Ovary (tissue), 9 donors: Measurements from ENCODE around the gene ADGRG3. TPM values are rescaled to one million over a fixed set of nuclear protein-coding genes. Genes with fewer than 3 reads are reported as not detected.

Experiments
- DNase-seq, 5 donors: peaks; one replicate each; pipeline ENCODE4 v3.0.0-alpha.2; 2019 to 2020
- H3K27ac ChIP-seq, 2 donors: fragments of 200-600 bp; one replicate each; pipeline versions ENCODE4 v1.5.1 to v1.8.0; 2019 to 2022
- H3K27me3 ChIP-seq: fragments of 200-600 bp; one replicate; pipeline ENCODE4 v1.8.0; 2022
- H3K36me3 ChIP-seq: fragments of 200-600 bp; sonication (generic); one replicate; pipeline ENCODE4 v1.5.1; 2019
- H3K4me1 ChIP-seq: one replicate; pipeline ENCODE4 v1.8.1; 2013; ENCODE audit warnings: mild to moderate bottlenecking, moderate library complexity; ENCODE audit not compliant: insufficient read depth
- H3K4me3 ChIP-seq: fragments of 200-600 bp; sonication (generic); one replicate; pipeline ENCODE4 v1.5.1; 2017
- H3K9me3 ChIP-seq, 2 donors: fragments of 200-600 bp in 1 of 2; sonication (generic) in 1 of 2; one replicate each; pipeline versions ENCODE4 v1.5.1 to v1.8.1; 2013 to 2019; ENCODE audit warnings: mild to moderate bottlenecking in 1 of 2, moderate library complexity in 1 of 2
- CTCF ChIP-seq, 3 donors: fragments of 450-650 bp in 2 of 3; fragments of 200-600 bp in 1 of 3; IDR thresholded peaks; one replicate each; pipeline versions ENCODE4 v1.5.1 to v1.8.0; 2016 to 2022; ENCODE audit warnings: antibody characterized with exemption in 3 of 3, mild to moderate bottlenecking in 1 of 3
- EP300 ChIP-seq: sonication (generic); formaldehyde crosslinking; IDR thresholded peaks from one replicate; pipeline ENCODE4 v1.6.1; 2017; ENCODE audit warnings: antibody characterized with exemption
- POLR2A ChIP-seq: fragments of 450-650 bp; IDR thresholded peaks from one replicate; pipeline ENCODE4 v1.6.1; 2017; ENCODE audit warnings: antibody characterized with exemption, mild to moderate bottlenecking, moderate library complexity
- WGBS, 3 donors: extraction: QIAGEN DNeasy Blood & Tissue Kit in 1 of 3; methylation state at CpG; one replicate each; pipeline versions ENCODE4 v1.1.5 to v1.1.7; 2013 to 2017; 5-methylcytosine and 5-hydroxymethylcytosine counted together
- intact Hi-C, 4 donors: fragments of 100-400 bp; cut with DNase I; formaldehyde crosslinking; loops; one replicate each; pipeline versions ENCODE4 v1.11.0 to v1.15.1; 2022 to 2023
- polyA plus RNA-seq, 2 donors: library from polyadenylated mRNA; stranded (reverse); fragments of 200-250 nt in 1 of 2; fragments of 350-450 nt in 1 of 2; fragmentation: Illumina TruSeq in 1 of 2; extraction: RNeasy Lipid Tissue Mini Kit (QIAGEN cat#74804) in 1 of 2; gene quantifications; one replicate each; pipeline ENCODE4 v1.2.3, GENCODE V29; 2013 to 2014
- total RNA-seq, 7 donors: library from RNA; depleted of rRNA in 2 of 7; stranded (reverse); fragments of >200 nt in 2 of 7; fragmentation: NEBNext Ultra II Directional in 3 of 7; extraction: Animal tissue kit (Norgen Biotek cat#: 25700) in 3 of 7; gene quantifications; one replicate each; pipeline versions ENCODE4 v1.1.0 to v1.2.4, GENCODE V29; 2016 to 2023
- donor health status: DM: no; HTN: no; CAD: no; lungs with moderate emphysema.
- donor health status: DM: no; HTN: no; CAD: no.
- donor health status: Bipolar disorder and iron deficiency.
- donor health status: DM: yes; HTN: yes; CAD: no.
- donor health status: DM: no; HTN: no; CAD: no.
- donor health status: DM: yes; HTN: yes; CAD: no.

ADGRG3 gene
- total and polyA plus RNA-seq, 9 donors = 0.40 to 1.7 (median 0.92) TPM

- no peak for TF ChIP-seq CTCF (IDR thresholded peaks at IDR 0.05)
- TF ChIP-seq POLR2A = no peak
- TF ChIP-seq EP300 = no peak
- DNase-seq = peak in 4 of 5 donors; percentile 58 to 67 (median 61)
- Histone ChIP-seq H3K36me3 (no peaks in the 10 kb centered on the region), H3K4me1 (peaks cover 8% of the 10 kb centered on the region), H3K9me3 (no peaks in the 10 kb centered on the region), H3K27me3 (no peaks in the 10 kb centered on the region), H3K4me3 (peak within 1 kb of the TSS; percentile 28), H3K27ac (no peak within 1 kb of the TSS)
- intact Hi-C loops = no loop called here
- 1 to 6% (median 3%) methylated on average over 22 to 32 of the region's 32 CpGs for WGBS, 3 donors
Measured at GRCh38 chr16:57628008-57628781, 39.9 kb upstream of the ADGRG3 start, which contains the start of gene ADGRG1. Gene ADGRG1 (plus strand): TSS chr16:57628630. CDS start chr16:57650288, 21,658 bp downstream.

- intact Hi-C loops = no loop called here
- 61 to 65% (median 63%) methylated on average over 6 to 7 of the region's 7 CpGs for WGBS, 3 donors
- no peak for DNase-seq
- H3K27me3 ChIP-seq = no peaks in the 10 kb centered on the region
- no peaks in the 10 kb centered on the region for H3K36me3 ChIP-seq
- H3K9me3 ChIP-seq = no peaks in the 10 kb centered on the region
- H3K4me3 ChIP-seq = peak overlapping the region; percentile 28
- H3K4me1 ChIP-seq = peaks cover 5% of the 10 kb centered on the region
- TF ChIP-seq POLR2A = no peak
- TF ChIP-seq CTCF (IDR thresholded peaks at IDR 0.05) = no peak
- TF ChIP-seq EP300 = no peak
- no peak overlapping the region for H3K27ac ChIP-seq
Measured at GRCh38 chr16:57628783-57629293, 39.3 kb upstream of the ADGRG3 start.

- intact Hi-C loops = no loop called here
- Histone ChIP-seq H3K36me3 (no peaks in the 10 kb centered on the region), H3K9me3 (no peaks in the 10 kb centered on the region), H3K27me3 (no peaks in the 10 kb centered on the region), H3K4me3 (peak overlapping the region; percentile 28), H3K27ac (no peak overlapping the region), H3K4me1 (peaks cover 5% of the 10 kb centered on the region)
- DNase-seq = no peak
- 61 to 65% (median 64%) methylated on average over 22 of the region's 22 CpGs for WGBS, 3 donors
- no peak for TF ChIP-seq CTCF (IDR thresholded peaks at IDR 0.05)
- no peak for TF ChIP-seq POLR2A
- TF ChIP-seq EP300 = no peak
Measured at GRCh38 chr16:57629516-57630406, 38.3 kb upstream of the ADGRG3 start.

- Histone ChIP-seq H3K36me3 (no peaks in the 10 kb centered on the region), H3K9me3 (no peaks in the 10 kb centered on the region), H3K4me1 (peaks cover 5% of the 10 kb centered on the region), H3K4me3 (no peak overlapping the region), H3K27ac (no peak overlapping the region), H3K27me3 (no peaks in the 10 kb centered on the region)
- intact Hi-C loops = no loop called here
- no peak for DNase-seq
- 79 to 83% (median 82%) methylated on average over 10 of the region's 10 CpGs for WGBS, 3 donors
- TF ChIP-seq CTCF (IDR thresholded peaks at IDR 0.05) = no peak
- TF ChIP-seq EP300 = no peak
- TF ChIP-seq POLR2A = no peak
Measured at GRCh38 chr16:57630407-57630797, 37.7 kb upstream of the ADGRG3 start.
